ENCODE results near the gene ADORA2A. TPM values are rescaled to one million over a fixed set of nuclear protein-coding genes. Genes with fewer than 3 reads are reported as not detected.

Gene ADORA2A
- total and polyA plus RNA-seq, 9 donors: 0.57 to 5.0 (median 2.7) TPM

GRCh38 chr22:24420072-24420976, 7.1 kb upstream of the ADORA2A start:
- intact Hi-C loops (cut with DNase I): loop anchor here (5.0 to 10.0 kb wide), 4 partner anchors 74 to 107 kb away; partner anchors contain the start of gene UPB1 (in 2 of the 4)
- WGBS, 3 donors: 34 to 42% (median 36%) methylated on average over 15 to 18 of the region's 18 CpGs
- Histone ChIP-seq H3K9me3 (no peaks in the 10 kb centered on the region), H3K36me3 (no peaks in the 10 kb centered on the region), H3K27me3 (no peaks in the 10 kb centered on the region), H3K27ac (no peak overlapping the region), H3K4me3 (no peak overlapping the region), H3K4me1 (ENCODE audit: insufficient read depth) (peaks cover 1% of the 10 kb centered on the region)
- peak in 1 of 5 donors; percentile 30 for DNase-seq
- TF ChIP-seq POLR2A (IDR thresholded peaks at IDR 0.05): no peak
- no peak for TF ChIP-seq CTCF (IDR thresholded peaks at IDR 0.05)
- TF ChIP-seq EP300 (IDR thresholded peaks at IDR 0.05): no peak

- 46 to 54% (median 48%) methylated on average over 8 to 11 of the region's 11 CpGs for WGBS, 3 donors
- DNase-seq: peak in 1 of 5 donors; percentile 16
- Histone ChIP-seq H3K27me3 (no peaks in the 10 kb centered on the region), H3K9me3 (no peaks in the 10 kb centered on the region), H3K27ac (no peak overlapping the region), H3K4me3 (no peak overlapping the region), H3K4me1 (ENCODE audit: insufficient read depth) (peaks cover 1% of the 10 kb centered on the region), H3K36me3 (no peaks in the 10 kb centered on the region)
- TF ChIP-seq EP300 (IDR thresholded peaks at IDR 0.05) (no peak), POLR2A (IDR thresholded peaks at IDR 0.05) (no peak), CTCF (IDR thresholded peaks at IDR 0.05) (no peak)
- intact Hi-C loops (cut with DNase I): loop anchor here (5.0 to 10.0 kb wide), 4 partner anchors 74 to 106 kb away; partner anchors contain the start of gene UPB1 (in 2 of the 4)
Measured at GRCh38 chr22:24420977-24421343, 6.4 kb upstream of the ADORA2A start.

GRCh38 chr22:24421428-24421931, 5.9 kb upstream of the ADORA2A start:
- no peaks in the 10 kb centered on the region for H3K36me3 ChIP-seq
- H3K27ac ChIP-seq: no peak overlapping the region
- DNase-seq: peak in 1 of 5 donors; percentile 17
- no peaks in the 10 kb centered on the region for H3K27me3 ChIP-seq
- H3K4me3 ChIP-seq: no peak overlapping the region
- 31 to 41% (median 31%) methylated on average over 7 to 9 of the region's 9 CpGs for WGBS, 3 donors
- no peaks in the 10 kb centered on the region for H3K9me3 ChIP-seq
- TF ChIP-seq CTCF (IDR thresholded peaks at IDR 0.05): no peak
- TF ChIP-seq EP300 (IDR thresholded peaks at IDR 0.05): no peak
- TF ChIP-seq POLR2A (IDR thresholded peaks at IDR 0.05): no peak
- H3K4me1 ChIP-seq (ENCODE audit: insufficient read depth): peaks cover 1% of the 10 kb centered on the region
- intact Hi-C loops (cut with DNase I): loop anchor here (5.0 to 10.0 kb wide), 4 partner anchors 73 to 106 kb away; partner anchors contain the start of gene UPB1 (in 2 of the 4)

- Histone ChIP-seq H3K36me3 (no peaks in the 10 kb centered on the region), H3K9me3 (no peaks in the 10 kb centered on the region), H3K27me3 (no peaks in the 10 kb centered on the region), H3K27ac (no peak overlapping the region), H3K4me1 (ENCODE audit: insufficient read depth) (peaks cover 1% of the 10 kb centered on the region), H3K4me3 (no peak overlapping the region)
- no peak for TF ChIP-seq EP300 (IDR thresholded peaks at IDR 0.05)
- no peak for TF ChIP-seq CTCF (IDR thresholded peaks at IDR 0.05)
- no peak for TF ChIP-seq POLR2A (IDR thresholded peaks at IDR 0.05)
- intact Hi-C loops (cut with DNase I): loop anchor here (5.0 to 10.0 kb wide), 4 partner anchors 73 to 105 kb away; partner anchors contain the start of gene UPB1 (in 2 of the 4)
- peak in 1 of 5 donors; percentile 12 for DNase-seq
- WGBS, 3 donors: 40 to 52% (median 46%) methylated on average over 5 of the region's 5 CpGs
Measured at GRCh38 chr22:24422102-24422665, 5.2 kb upstream of the ADORA2A start.

All from ovary (tissue), 9 donors.